Measurements from ENCODE around the gene STARD13.

The STARD13 gene

GRCh38 chr13:33081666-33082065 is 203.9 kb downstream of the STARD13 start:
- no peak for DNase-seq

GRCh38 chr13:33080972-33081590 is 204.5 kb downstream of the STARD13 start:
- no peak for DNase-seq

- DNase-seq, result no peak
Measured at GRCh38 chr13:33079960-33080359, 205.6 kb downstream of the STARD13 start.

GRCh38 chr13:33078263-33078662 is 207.3 kb downstream of the STARD13 start:
- no peak for DNase-seq

GRCh38 chr13:33076001-33076992 is 209.3 kb downstream of the STARD13 start:
- no peak for DNase-seq

- no peak for DNase-seq
Measured at GRCh38 chr13:33073338-33073737, 212.2 kb downstream of the STARD13 start.

- DNase-seq, result no peak
Measured at GRCh38 chr13:33072759-33073158, 212.8 kb downstream of the STARD13 start.

- peak in 1 of 5 experiments; percentile 39 for DNase-seq
Measured at GRCh38 chr13:33072282-33072681, 213.3 kb downstream of the STARD13 start.

- DNase-seq, result peak in 1 of 5 experiments; percentile 26
Measured at GRCh38 chr13:33070713-33071112, 214.8 kb downstream of the STARD13 start.

GRCh38 chr13:33069365-33069764 is 216.2 kb downstream of the STARD13 start:
- DNase-seq, result no peak

GRCh38 chr13:33066329-33066728 is 219.2 kb downstream of the STARD13 start:
- DNase-seq, result no peak

- DNase-seq, result no peak
Measured at GRCh38 chr13:33060815-33061214, 224.7 kb downstream of the STARD13 start.

GRCh38 chr13:33058776-33059327 is 226.7 kb downstream of the STARD13 start:
- no peak for DNase-seq

GRCh38 chr13:33057019-33057780 is 228.4 kb downstream of the STARD13 start:
- peak in 1 of 5 experiments; percentile 28 for DNase-seq

- DNase-seq, result no peak
Measured at GRCh38 chr13:33053397-33054066, 232.0 kb downstream of the STARD13 start.

Data from T-helper 2 cell (primary cell).